Coronary artery (tissue), 2 donors: ENCODE results near the gene NCL.

Source experiments
- DNase-seq: peaks from one replicate; pipeline ENCODE4 v3.0.0-alpha.2; 2017; ENCODE audit warnings: low spot score
- H3K27ac ChIP-seq, 2 donors: fragments of 200-600 bp; sonication (generic); one replicate each; pipeline ENCODE4 v1.5.1; 2016 to 2019
- H3K4me3 ChIP-seq: fragments of 200-600 bp; sonication (generic); 2 replicates; pipeline ENCODE4 v1.5.1; 2016; ENCODE audit warnings: mild to moderate bottlenecking, moderate library complexity
- CTCF ChIP-seq: fragments of 200-600 bp; sonication (generic); IDR thresholded peaks from one replicate; pipeline ENCODE4 v1.5.1; 2019; ENCODE audit warnings: antibody characterized with exemption

NCL gene

DNA sequence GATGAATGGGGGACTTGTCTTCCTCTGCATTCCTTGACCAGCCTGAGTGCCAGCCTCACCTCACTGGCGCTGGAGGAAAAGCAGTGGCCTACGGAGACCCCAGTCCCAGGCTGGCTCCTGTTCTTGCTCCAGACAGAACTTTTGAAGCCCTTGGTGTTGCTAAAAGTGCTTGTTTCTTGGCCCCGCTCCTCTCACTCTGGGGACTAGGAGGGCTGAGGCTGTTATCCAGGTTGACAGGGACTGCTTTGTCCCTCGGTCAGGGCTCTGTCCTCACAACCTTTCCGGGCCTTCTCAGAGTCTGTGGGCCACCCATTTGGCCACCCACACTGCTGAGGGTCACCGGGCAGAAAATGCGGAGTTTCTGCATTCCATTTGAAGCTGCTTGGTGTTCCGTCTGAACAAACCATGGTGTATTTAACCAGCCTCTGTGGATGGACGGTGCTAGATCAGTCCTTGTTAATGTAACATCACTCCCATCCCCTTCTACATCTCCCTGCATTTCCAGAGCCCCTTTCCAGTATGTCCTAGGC lies 43.2 kb downstream of the NCL start:
- TF ChIP-seq CTCF: no peak
- Histone ChIP-seq H3K27ac (no peak overlapping the region), H3K4me3 (no peak overlapping the region)
- DNase-seq: no peak

GRCh38 chr2:231418820-231419640 lies 45.3 kb downstream of the NCL start:
- Histone ChIP-seq H3K4me3 (no peak overlapping the region), H3K27ac (no peak overlapping the region)
- TF ChIP-seq CTCF: no peak
- DNase-seq: no peak

DNA sequence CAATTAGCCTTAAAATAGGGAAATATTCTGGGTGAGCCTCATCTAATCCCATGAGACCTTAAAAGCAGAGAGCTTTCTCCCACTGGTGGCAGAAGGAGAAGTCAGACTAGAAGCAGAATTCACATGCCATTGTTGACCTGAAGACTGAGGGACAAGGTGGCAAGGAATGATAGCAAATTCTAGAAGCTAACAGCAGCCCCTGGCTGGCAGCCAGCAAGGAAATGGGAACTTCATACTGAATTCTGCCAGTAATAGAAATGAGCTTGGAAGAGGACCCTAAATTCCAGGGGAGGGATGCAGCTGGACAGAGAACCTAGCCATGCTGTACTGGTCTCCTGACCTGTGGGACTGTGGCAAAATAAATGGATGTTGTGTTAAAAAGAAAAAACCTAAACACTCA lies 49.3 kb downstream of the NCL start:
- no peak overlapping the region for H3K4me3 ChIP-seq
- no peak overlapping the region for H3K27ac ChIP-seq
- no peak for DNase-seq
- TF ChIP-seq CTCF: no peak

GRCh38 chr2:231413921-231414476 lies 50.3 kb downstream of the NCL start:
- H3K4me3 ChIP-seq: no peak overlapping the region
- no peak for TF ChIP-seq CTCF
- no peak overlapping the region for H3K27ac ChIP-seq
- DNase-seq: no peak

DNA sequence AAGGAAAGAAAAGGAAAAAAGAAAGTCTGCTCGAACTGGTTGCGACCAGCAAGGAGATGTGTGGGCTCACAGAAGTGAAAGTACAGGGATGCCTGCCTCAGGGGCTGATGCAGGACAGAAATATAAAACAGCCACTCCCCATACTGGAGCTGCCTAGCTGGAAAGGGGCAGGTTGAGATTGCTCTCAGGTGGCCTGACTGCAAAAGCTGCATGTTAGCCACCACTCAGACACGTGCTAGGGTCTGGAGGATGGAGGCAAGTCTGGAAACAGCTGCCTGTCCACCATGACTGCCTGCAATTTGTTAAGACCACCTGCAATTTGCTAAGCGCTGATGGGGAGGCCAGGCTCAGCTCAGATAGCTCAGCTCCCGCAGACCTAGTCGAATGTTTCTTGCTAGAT lies 50.8 kb downstream of the NCL start:
- no peak overlapping the region for H3K27ac ChIP-seq
- no peak for TF ChIP-seq CTCF
- DNase-seq: no peak
- no peak overlapping the region for H3K4me3 ChIP-seq

DNA sequence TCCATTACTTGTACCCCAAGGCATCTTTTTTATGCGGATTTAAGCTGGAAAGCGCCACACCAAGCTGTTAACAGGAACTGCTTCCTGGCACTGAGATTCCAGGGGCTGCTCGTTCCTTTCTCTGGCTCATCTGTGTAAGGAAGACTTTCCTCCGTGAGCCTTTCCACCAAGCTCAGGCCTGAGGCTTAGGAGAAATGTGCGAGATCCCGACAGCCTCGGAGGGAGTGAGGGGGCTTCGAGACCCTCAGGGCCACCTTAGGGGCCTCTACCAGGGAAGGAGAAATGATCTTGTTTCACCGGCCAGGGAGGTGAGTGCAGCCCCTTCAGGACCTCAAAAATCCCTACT lies 51.7 kb downstream of the NCL start:
- Histone ChIP-seq H3K4me3 (peak overlapping the region; percentile 89), H3K27ac (peak overlapping the region in 1 of 2 donors; percentile 83)
- no peak for TF ChIP-seq CTCF
- DNase-seq: no peak
